ENCODE data around the gene HP1BP3. TPM values are rescaled to one million over a fixed set of nuclear protein-coding genes. Genes with fewer than 3 reads are reported as not detected.

The HP1BP3 gene
- total RNA-seq, 6 donors from 2014 or later = 140 to 731 (median 274) TPM

DNA sequence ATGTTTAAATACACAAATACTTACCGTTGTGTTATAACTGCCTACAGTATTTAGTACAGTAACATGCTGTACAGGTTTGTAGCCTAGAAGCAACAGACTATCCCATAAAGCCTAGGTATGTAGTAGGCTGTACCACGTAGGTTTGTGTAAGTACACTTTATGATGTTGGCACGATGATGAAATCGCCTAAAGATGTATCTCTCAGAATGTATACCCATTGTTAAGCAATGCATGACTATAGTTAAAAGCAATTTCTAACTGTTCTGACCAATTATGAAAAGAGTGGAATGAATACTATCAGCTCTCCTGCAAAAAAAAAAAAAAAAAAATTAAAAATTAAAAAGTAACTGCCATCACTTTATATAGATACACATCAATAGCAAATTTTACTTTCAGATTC is 11.4 kb downstream of the HP1BP3 start:
- Histone ChIP-seq H3K4me3 (no peak overlapping the region), H3K27me3 (no peaks in the 10 kb centered on the region), H3K36me3 (peaks cover 29 to 69% (median 44%) of the 10 kb centered on the region in 4 donors), H3K27ac (no peak overlapping the region), H3K4me1 (peaks cover 0 to 6% (median 0%) of the 10 kb centered on the region in 4 donors), H3K9me3 (no peaks in the 10 kb centered on the region)
- ATAC-seq (ENCODE audit: low FRiP score in 2 of 2) (no peak), DNase-seq (no peak)
- 84 to 86% methylated on average over 4 of the region's 4 CpGs for WGBS, 2 donors
- TF ChIP-seq EP300 (IDR thresholded peaks at IDR 0.05) = no peak
- TF ChIP-seq, protein P1, sequence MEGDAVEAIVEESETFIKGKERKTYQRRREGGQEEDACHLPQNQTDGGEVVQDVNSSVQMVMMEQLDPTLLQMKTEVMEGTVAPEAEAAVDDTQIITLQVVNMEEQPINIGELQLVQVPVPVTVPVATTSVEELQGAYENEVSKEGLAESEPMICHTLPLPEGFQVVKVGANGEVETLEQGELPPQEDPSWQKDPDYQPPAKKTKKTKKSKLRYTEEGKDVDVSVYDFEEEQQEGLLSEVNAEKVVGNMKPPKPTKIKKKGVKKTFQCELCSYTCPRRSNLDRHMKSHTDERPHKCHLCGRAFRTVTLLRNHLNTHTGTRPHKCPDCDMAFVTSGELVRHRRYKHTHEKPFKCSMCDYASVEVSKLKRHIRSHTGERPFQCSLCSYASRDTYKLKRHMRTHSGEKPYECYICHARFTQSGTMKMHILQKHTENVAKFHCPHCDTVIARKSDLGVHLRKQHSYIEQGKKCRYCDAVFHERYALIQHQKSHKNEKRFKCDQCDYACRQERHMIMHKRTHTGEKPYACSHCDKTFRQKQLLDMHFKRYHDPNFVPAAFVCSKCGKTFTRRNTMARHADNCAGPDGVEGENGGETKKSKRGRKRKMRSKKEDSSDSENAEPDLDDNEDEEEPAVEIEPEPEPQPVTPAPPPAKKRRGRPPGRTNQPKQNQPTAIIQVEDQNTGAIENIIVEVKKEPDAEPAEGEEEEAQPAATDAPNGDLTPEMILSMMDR (IDR thresholded peaks at IDR 0.05) = no peak
- no peak for TF ChIP-seq POLR2A (IDR thresholded peaks at IDR 0.05)
- no peak for TF ChIP-seq POLR2AphosphoS5 (IDR thresholded peaks at IDR 0.05)

GRCh38 chr1:20771780-20772179 is 15.3 kb downstream of the HP1BP3 start:
- no peaks in the 10 kb centered on the region for H3K9me3 ChIP-seq
- TF ChIP-seq POLR2A (IDR thresholded peaks at IDR 0.05) = no peak
- no peak for TF ChIP-seq EP300 (IDR thresholded peaks at IDR 0.05)
- TF ChIP-seq, protein P1 (IDR thresholded peaks at IDR 0.05) = no peak
- no peak for TF ChIP-seq POLR2AphosphoS5 (IDR thresholded peaks at IDR 0.05)
- 90 to 91% methylated on average over 3 of the region's 3 CpGs for WGBS, 2 donors
- ATAC-seq (ENCODE audit: low FRiP score in 2 of 2) = no peak
- H3K27me3 ChIP-seq = no peaks in the 10 kb centered on the region
- H3K4me3 ChIP-seq = no peak overlapping the region
- no peak for DNase-seq
- no peak overlapping the region for H3K27ac ChIP-seq
- H3K4me1 ChIP-seq = no peaks in the 10 kb centered on the region
- peaks cover 52 to 96% (median 72%) of the 10 kb centered on the region in 4 donors for H3K36me3 ChIP-seq

- ATAC-seq (ENCODE audit: low FRiP score in 2 of 2) (no peak), DNase-seq (no peak)
- no peaks in the 10 kb centered on the region for H3K9me3 ChIP-seq
- H3K4me1 ChIP-seq = no peaks in the 10 kb centered on the region
- no peak overlapping the region for H3K27ac ChIP-seq
- TF ChIP-seq, protein P1 (IDR thresholded peaks at IDR 0.05) = no peak
- TF ChIP-seq EP300 (IDR thresholded peaks at IDR 0.05) (no peak), POLR2A (IDR thresholded peaks at IDR 0.05) (no peak), POLR2AphosphoS5 (IDR thresholded peaks at IDR 0.05) (no peak)
- H3K4me3 ChIP-seq = no peak overlapping the region
- peaks cover 53 to 100% (median 79%) of the 10 kb centered on the region in 4 donors for H3K36me3 ChIP-seq
- 95 to 96% methylated on average over 6 of the region's 6 CpGs for WGBS, 2 donors
- no peaks in the 10 kb centered on the region for H3K27me3 ChIP-seq
These were observed 16.6 kb downstream of the HP1BP3 start for GRCh38 chr1:20770314-20771087.

DNA sequence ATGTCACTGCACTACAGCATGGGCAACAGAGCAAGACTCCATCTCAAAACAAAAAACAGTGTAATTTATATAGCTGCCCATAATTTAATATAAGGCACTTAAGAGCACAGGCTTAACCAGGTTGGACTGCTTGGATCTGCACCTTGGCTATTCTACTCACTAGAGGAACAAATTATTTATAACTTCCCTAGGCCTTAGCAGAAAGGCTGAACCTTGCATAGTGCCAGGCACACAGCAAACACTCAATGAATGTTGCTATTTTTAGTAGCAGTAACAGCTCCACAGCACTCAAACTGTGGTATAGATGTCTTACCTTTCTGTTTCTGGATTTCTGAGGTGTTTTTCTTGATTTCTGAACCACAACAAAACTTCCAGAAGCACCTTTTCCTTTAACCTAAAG is 19.8 kb downstream of the HP1BP3 start:
- no peak for TF ChIP-seq POLR2A (IDR thresholded peaks at IDR 0.05)
- no peak for TF ChIP-seq POLR2AphosphoS5 (IDR thresholded peaks at IDR 0.05)
- TF ChIP-seq EP300 (IDR thresholded peaks at IDR 0.05) = no peak
- TF ChIP-seq, protein P1 (IDR thresholded peaks at IDR 0.05) = no peak
- Histone ChIP-seq H3K36me3 (peaks cover 45 to 100% (median 81%) of the 10 kb centered on the region in 4 donors), H3K4me3 (no peak overlapping the region), H3K9me3 (no peaks in the 10 kb centered on the region), H3K4me1 (no peaks in the 10 kb centered on the region), H3K27ac (no peak overlapping the region), H3K27me3 (no peaks in the 10 kb centered on the region)
- DNase-seq (no peak), ATAC-seq (ENCODE audit: low FRiP score in 2 of 2) (no peak)

- Histone ChIP-seq H3K4me3 (no peak overlapping the region), H3K9me3 (no peaks in the 10 kb centered on the region), H3K27me3 (no peaks in the 10 kb centered on the region), H3K36me3 (peaks cover 30 to 100% (median 81%) of the 10 kb centered on the region in 4 donors), H3K4me1 (no peaks in the 10 kb centered on the region), H3K27ac (no peak overlapping the region)
- WGBS, 2 donors = 98 to 99% methylated on average over 3 of the region's 3 CpGs
- DNase-seq = no peak
- TF ChIP-seq POLR2A (IDR thresholded peaks at IDR 0.05) (no peak), POLR2AphosphoS5 (IDR thresholded peaks at IDR 0.05) (no peak), EP300 (IDR thresholded peaks at IDR 0.05) (no peak)
- ATAC-seq (ENCODE audit: low FRiP score in 2 of 2) = no peak
These were observed 23.7 kb downstream of the HP1BP3 start for GRCh38 chr1:20763417-20763816.

All from upper lobe of left lung (tissue), 6 donors.